Suppressor macrophage (primary cell): ENCODE results near the gene TTC16.
"Not testable (repeated sequence)": the region's sequence is repeated elsewhere in the genome, so short reads cannot be mapped to it uniquely, and the experiment has no call there.

ENCODE experiments used
- DNase-seq, 4 experiments: peaks; one replicate each; pipeline ENCODE4 v3.0.0-alpha.2; 2020 to 2022

TTC16 gene

GRCh38 chr9:127746959-127747569 is 31.2 kb downstream of the TTC16 start:
- DNase-seq, result no peak

- no peak for DNase-seq
These were observed 33.4 kb downstream of the TTC16 start for GRCh38 chr9:127749090-127749787.

GRCh38 chr9:127751269-127752054 is 35.6 kb downstream of the TTC16 start:
- DNase-seq, result peak in 3 of 4 experiments; percentile 15 to 50 (median 27)

GRCh38 chr9:127753148-127753547 is 37.3 kb downstream of the TTC16 start:
- no peak for DNase-seq

- peak; percentile 35 to 64 (median 61) for DNase-seq
These were observed 37.7 kb downstream of the TTC16 start for GRCh38 chr9:127753622-127754021.

- DNase-seq, result no peak
These were observed 38.5 kb downstream of the TTC16 start for GRCh38 chr9:127754099-127755060.

- no peak for DNase-seq
These were observed 39.5 kb downstream of the TTC16 start for GRCh38 chr9:127755061-127756060.

- DNase-seq, result no peak
These were observed 40.4 kb downstream of the TTC16 start for GRCh38 chr9:127756233-127756632.

- not testable (repeated sequence) for DNase-seq
These were observed 40.9 kb downstream of the TTC16 start for GRCh38 chr9:127756776-127757175.

GRCh38 chr9:127758843-127759242 is 43.0 kb downstream of the TTC16 start:
- peak in 2 of 4 experiments; percentile 28 to 31 for DNase-seq

- DNase-seq, result no peak
These were observed 45.2 kb downstream of the TTC16 start for GRCh38 chr9:127761061-127761460.

GRCh38 chr9:127761491-127761956 is 45.6 kb downstream of the TTC16 start:
- DNase-seq, result no peak

- DNase-seq, result peak; percentile 64 to 79 (median 72)
These were observed 46.3 kb downstream of the TTC16 start for GRCh38 chr9:127762111-127762676.

GRCh38 chr9:127763918-127764384 is 48.1 kb downstream of the TTC16 start:
- peak; percentile 63 to 80 (median 70) for DNase-seq

- no peak for DNase-seq
These were observed 49.5 kb downstream of the TTC16 start for GRCh38 chr9:127765418-127765817.

- no peak for DNase-seq
These were observed 51.5 kb downstream of the TTC16 start for GRCh38 chr9:127767410-127767809.

- DNase-seq, result no peak
These were observed 52.0 kb downstream of the TTC16 start for GRCh38 chr9:127767909-127768331.

GRCh38 chr9:127768698-127769097 is 52.8 kb downstream of the TTC16 start:
- DNase-seq, result no peak

- no peak for DNase-seq
These were observed 53.2 kb downstream of the TTC16 start for GRCh38 chr9:127769101-127769500.

GRCh38 chr9:127769929-127770582 is 54.2 kb downstream of the TTC16 start:
- no peak for DNase-seq
